ENCODE results near the gene DLL4.

DNA sequence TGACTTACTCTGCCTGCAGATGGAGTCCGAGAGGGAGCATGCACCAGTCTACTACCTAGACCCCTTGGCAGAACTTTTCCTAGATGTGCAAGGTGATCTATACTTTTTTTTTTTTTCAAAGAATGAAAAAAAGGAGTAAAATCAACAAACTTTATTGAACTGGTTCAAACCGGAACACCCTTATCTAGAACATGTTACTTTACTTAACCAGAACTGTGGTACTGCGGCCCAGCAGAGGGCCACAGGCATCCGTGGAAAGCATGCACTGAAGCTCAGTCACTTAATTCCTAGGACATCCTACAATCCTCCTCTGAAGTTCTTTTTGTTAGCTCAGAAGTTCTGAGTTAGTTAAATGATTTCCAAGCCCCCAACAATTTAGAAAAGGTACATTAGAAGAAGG, 45.7 kb downstream of the DLL4 start:
- TF ChIP-seq CTCF (IDR thresholded peaks at IDR 0.05; ENCODE audit: poor library complexity): no peak
- TF ChIP-seq EZH2phosphoT487 (IDR thresholded peaks at IDR 0.05; ENCODE audit: low read depth, severe bottlenecking, unreplicated experiment): no peak
- TF ChIP-seq EZH2 (IDR thresholded peaks at IDR 0.05; ENCODE audit: borderline replicate concordance): no peak
